ENCODE measurements around the gene TMPRSS9.
"Not testable (repeated sequence)": the region's sequence is repeated elsewhere in the genome, so short reads cannot be mapped to it uniquely, and the experiment has no call there.

Gene TMPRSS9

DNA sequence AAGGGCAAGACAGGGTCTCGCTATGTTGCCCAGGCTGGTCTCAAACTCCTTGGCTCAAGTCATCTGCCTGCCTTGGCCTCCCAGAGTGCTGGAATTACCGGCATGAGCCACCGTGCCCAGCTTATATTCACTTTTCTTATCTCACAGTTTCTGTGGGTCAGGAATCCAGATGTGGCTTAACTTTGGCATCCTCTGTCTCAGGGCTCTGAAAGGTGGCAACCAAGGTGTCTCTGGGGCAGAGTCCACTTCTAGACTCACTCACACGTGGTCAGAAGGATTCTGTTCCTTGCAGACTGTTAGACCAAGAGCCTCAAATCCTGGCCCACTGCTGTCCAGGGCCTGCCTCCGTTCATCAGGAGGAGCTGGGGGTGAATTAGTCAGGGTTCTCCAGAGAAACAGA lies 104.3 kb downstream of the TMPRSS9 start:
- no peak for DNase-seq

DNA sequence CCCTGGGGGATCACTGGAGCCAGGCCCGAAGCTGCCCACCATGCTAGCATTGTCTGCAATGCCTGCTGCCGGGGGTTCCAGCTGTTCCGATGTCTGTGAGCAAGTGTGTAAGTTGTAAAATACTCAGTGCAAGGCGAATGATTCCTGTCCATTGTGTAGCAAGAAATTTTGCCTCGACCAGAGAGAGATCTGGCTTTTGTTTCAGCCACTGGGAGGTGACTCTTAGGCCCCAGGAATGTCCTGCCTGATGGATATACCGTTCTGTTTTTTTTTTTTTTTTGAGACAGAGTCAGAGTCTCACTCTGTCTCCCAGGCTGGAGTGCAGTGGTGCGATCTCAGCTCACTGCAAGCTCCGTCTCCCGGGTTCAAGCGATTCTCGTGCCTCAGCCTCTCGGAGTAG lies 108.5 kb downstream of the TMPRSS9 start:
- DNase-seq, result no peak

DNA sequence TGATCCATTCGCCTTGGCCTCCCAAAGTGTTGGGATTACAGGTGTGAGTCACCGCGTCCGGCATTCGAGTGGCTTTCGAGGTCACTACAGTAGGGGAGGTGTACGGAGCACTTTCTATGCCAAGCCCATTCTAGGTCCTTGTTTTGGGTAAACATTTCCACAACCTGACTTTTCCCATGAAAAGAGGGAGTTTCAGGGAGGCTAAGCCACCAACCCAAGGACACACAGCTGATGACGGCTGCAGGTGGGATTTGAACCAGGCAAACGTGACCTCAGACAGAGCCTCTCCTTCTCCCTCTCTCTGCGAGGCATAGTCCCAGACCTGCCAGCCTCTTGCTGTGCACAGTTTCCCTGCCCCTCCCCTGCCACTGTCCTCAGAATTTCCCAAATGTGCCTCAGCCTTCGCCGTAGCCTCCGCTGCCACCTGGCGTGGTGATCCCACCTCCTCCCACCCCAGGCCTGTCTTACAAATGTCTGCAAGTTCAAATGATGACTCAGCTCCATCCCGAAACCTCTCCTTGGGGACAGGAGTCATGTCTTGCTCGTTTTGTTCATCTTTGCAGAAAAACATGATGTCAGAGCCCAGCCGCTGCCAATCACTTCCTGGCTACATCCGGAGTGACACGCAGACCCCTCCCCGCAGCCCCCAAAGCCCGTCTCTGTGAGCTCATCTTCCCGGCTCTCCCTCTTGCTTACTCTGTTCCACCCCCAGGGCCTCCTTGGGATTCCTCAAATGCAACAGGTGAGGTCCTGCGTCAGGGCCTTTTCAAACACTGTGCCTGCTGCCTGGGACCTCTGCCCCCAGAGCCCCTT lies 109.2 kb downstream of the TMPRSS9 start:
- DNase-seq, result no peak

- DNase-seq, result not testable (repeated sequence)
These were observed 109.8 kb downstream of the TMPRSS9 start for GRCh38 chr19:2469915-2470200.

- DNase-seq, result peak; percentile 53 to 69
These were observed 114.4 kb downstream of the TMPRSS9 start for GRCh38 chr19:2474232-2475017.

- no peak for DNase-seq
These were observed 115.1 kb downstream of the TMPRSS9 start for GRCh38 chr19:2475018-2475701.

All from NCI-H2081 (cell line).